Smooth muscle cell (in vitro differentiated cells): ENCODE results near the gene MYO5B. TPM values are rescaled to one million over a fixed set of nuclear protein-coding genes. Genes with fewer than 3 reads are reported as not detected.
"Not testable (repeated sequence)": the region's sequence is repeated elsewhere in the genome, so short reads cannot be mapped to it uniquely, and the experiment has no call there.

ENCODE experiments used
- DNase-seq: peaks from one replicate; lab custom pipeline; 2025; ENCODE audit not compliant: unreplicated experiment; lab: John Stamatoyannopoulos, UW
- H2AFZ ChIP-seq: fragments of 200-600 bp; sonication (generic); 2 replicates; pipeline ENCODE4 v1.6.0; 2016; ENCODE audit warnings: antibody characterized with exemption, low read depth, mild to moderate bottlenecking
- H3F3A ChIP-seq: fragments of 200-600 bp; sonication (generic); 2 replicates; pipeline ENCODE4 v1.6.0; 2017; ENCODE audit warnings: antibody characterized with exemption, low read depth
- H3K27ac ChIP-seq: fragments of 200-600 bp; sonication (generic); 2 replicates; pipeline ENCODE4 v1.5.1; 2016; ENCODE audit warnings: low read depth, mild to moderate bottlenecking
- H3K27me3 ChIP-seq: fragments of 200-600 bp; sonication (generic); 2 replicates; pipeline ENCODE4 v1.6.1; 2016; ENCODE audit warnings: low read depth, mild to moderate bottlenecking
- H3K36me3 ChIP-seq: fragments of 200-600 bp; sonication (generic); 2 replicates; pipeline ENCODE4 v1.5.1; 2016; ENCODE audit warnings: low read depth
- H3K4me1 ChIP-seq: fragments of 200-600 bp; sonication (generic); 2 replicates; pipeline ENCODE4 v1.5.1; 2016; ENCODE audit warnings: low read depth
- H3K4me2 ChIP-seq: fragments of 200-600 bp; sonication (generic); 2 replicates; pipeline ENCODE4 v1.6.0; 2016; ENCODE audit warnings: mild to moderate bottlenecking
- H3K4me3 ChIP-seq: fragments of 200-600 bp; sonication (generic); 2 replicates; pipeline ENCODE4 v1.5.1; 2016; ENCODE audit warnings: mild to moderate bottlenecking
- H3K79me2 ChIP-seq: fragments of 200-600 bp; sonication (generic); 2 replicates; pipeline ENCODE4 v1.6.0; 2016; ENCODE audit warnings: low read depth, mild to moderate bottlenecking
- H3K9ac ChIP-seq: fragments of 200-600 bp; sonication (generic); 2 replicates; pipeline ENCODE4 v1.6.0; 2016; ENCODE audit warnings: low read depth
- H3K9me3 ChIP-seq: fragments of 200-600 bp; sonication (generic); replicated peaks from 2 replicates; pipeline ENCODE4 v1.5.1; 2016; ENCODE audit warnings: low read depth
- H4K20me1 ChIP-seq: fragments of 200-600 bp; sonication (generic); 2 replicates; pipeline ENCODE4 v1.6.0; 2016; ENCODE audit warnings: low read depth
- WGBS: methylation state at CpG from one replicate; pipeline ENCODE4 v1.1.7; 2016; ENCODE audit warnings: low lambda C conversion rate; 5-methylcytosine and 5-hydroxymethylcytosine counted together
- polyA plus RNA-seq: library from polyadenylated mRNA; unstranded; fragments of >200 nt; fragmentation: Nextera tagmentation; extraction: Ambion mirVana; gene quantifications from 2 replicates; pipeline ENCODE4 v1.2.1, GENCODE V29; 2016
- total RNA-seq: library from RNA; depleted of rRNA; stranded (reverse); fragments of >200 nt; gene quantifications from 2 replicates; pipeline ENCODE4 v1.2.3, GENCODE V29; 2014
- TF ChIP-seq, protein P1 (sequence below): fragments of 200-600 bp; sonication (generic); IDR thresholded peaks from 2 replicates; pipeline ENCODE4 v1.5.1; 2017; ENCODE audit warnings: borderline replicate concordance, mild to moderate bottlenecking, antibody characterized with exemption; ENCODE audit not compliant: insufficient read depth, poor library complexity, severe bottlenecking

Gene MYO5B
- total and polyA plus RNA-seq, 2 experiments from 2014 or later: 1.7 to 25.3 TPM

DNA sequence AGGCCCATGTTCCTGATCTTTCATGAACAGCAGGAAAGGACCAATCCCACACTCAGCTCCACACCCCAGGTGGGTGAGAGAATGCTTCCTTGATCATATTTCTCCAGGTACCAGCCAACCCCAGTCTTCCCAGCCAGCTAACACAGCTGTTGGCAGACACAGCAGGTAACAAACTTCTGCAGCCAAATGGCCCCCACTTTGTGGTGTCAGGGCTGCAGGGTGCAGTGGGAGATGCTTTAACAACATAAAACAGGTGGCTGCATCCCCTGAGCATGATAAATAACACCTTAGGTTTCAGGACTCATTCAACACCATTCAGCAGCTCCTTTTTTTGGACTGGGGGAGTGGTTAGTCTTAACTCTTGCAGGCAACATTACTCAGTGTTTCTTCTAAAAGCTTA is 304.9 kb downstream of the MYO5B start:
- H3K36me3 ChIP-seq: no peaks in the 10 kb centered on the region
- no peak for DNase-seq
- no peaks in the 10 kb centered on the region for H3K27me3 ChIP-seq
- TF ChIP-seq, protein P1, sequence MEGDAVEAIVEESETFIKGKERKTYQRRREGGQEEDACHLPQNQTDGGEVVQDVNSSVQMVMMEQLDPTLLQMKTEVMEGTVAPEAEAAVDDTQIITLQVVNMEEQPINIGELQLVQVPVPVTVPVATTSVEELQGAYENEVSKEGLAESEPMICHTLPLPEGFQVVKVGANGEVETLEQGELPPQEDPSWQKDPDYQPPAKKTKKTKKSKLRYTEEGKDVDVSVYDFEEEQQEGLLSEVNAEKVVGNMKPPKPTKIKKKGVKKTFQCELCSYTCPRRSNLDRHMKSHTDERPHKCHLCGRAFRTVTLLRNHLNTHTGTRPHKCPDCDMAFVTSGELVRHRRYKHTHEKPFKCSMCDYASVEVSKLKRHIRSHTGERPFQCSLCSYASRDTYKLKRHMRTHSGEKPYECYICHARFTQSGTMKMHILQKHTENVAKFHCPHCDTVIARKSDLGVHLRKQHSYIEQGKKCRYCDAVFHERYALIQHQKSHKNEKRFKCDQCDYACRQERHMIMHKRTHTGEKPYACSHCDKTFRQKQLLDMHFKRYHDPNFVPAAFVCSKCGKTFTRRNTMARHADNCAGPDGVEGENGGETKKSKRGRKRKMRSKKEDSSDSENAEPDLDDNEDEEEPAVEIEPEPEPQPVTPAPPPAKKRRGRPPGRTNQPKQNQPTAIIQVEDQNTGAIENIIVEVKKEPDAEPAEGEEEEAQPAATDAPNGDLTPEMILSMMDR: no peak
- no peaks in the 10 kb centered on the region for H3K9me3 ChIP-seq
- no peaks in the 10 kb centered on the region for H3K79me2 ChIP-seq
- no peak overlapping the region for H3K4me2 ChIP-seq
- H2AFZ ChIP-seq: no peak overlapping the region
- H3K4me1 ChIP-seq: no peaks in the 10 kb centered on the region
- H3K27ac ChIP-seq: no peak overlapping the region
- no peaks in the 10 kb centered on the region for H3F3A ChIP-seq
- H3K4me3 ChIP-seq: no peak overlapping the region
- no peaks in the 10 kb centered on the region for H4K20me1 ChIP-seq
- H3K9ac ChIP-seq: no peak overlapping the region

DNA sequence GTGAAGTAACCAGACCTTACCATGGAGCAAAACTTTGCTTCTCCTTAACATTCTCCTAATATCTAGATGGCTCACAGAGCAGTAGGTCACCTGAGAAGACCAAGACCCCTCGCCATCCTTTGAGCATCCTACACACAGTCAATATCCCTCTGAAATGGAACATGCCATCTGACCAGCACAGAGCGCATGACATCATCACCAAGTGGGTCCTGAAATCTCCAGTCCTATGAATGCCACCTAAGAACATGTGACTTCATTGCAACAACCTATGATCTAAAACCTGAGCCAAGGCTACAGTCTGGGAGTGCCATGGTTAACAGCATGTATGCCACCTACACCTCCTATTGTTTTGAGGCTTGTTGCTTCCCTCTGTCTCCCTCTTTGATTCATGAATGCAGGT is 305.4 kb downstream of the MYO5B start:
- H3K36me3 ChIP-seq, H3K27ac ChIP-seq, H3K4me1 ChIP-seq, H3K4me3 ChIP-seq, H2AFZ ChIP-seq, H3K27me3 ChIP-seq, H3K9ac ChIP-seq, H3K79me2 ChIP-seq, H3F3A ChIP-seq, H3K4me2 ChIP-seq, H4K20me1 ChIP-seq, DNase-seq, H3K9me3 ChIP-seq: not testable (repeated sequence)
- WGBS: 41% methylated on average over 2 of the region's 2 CpGs

DNA sequence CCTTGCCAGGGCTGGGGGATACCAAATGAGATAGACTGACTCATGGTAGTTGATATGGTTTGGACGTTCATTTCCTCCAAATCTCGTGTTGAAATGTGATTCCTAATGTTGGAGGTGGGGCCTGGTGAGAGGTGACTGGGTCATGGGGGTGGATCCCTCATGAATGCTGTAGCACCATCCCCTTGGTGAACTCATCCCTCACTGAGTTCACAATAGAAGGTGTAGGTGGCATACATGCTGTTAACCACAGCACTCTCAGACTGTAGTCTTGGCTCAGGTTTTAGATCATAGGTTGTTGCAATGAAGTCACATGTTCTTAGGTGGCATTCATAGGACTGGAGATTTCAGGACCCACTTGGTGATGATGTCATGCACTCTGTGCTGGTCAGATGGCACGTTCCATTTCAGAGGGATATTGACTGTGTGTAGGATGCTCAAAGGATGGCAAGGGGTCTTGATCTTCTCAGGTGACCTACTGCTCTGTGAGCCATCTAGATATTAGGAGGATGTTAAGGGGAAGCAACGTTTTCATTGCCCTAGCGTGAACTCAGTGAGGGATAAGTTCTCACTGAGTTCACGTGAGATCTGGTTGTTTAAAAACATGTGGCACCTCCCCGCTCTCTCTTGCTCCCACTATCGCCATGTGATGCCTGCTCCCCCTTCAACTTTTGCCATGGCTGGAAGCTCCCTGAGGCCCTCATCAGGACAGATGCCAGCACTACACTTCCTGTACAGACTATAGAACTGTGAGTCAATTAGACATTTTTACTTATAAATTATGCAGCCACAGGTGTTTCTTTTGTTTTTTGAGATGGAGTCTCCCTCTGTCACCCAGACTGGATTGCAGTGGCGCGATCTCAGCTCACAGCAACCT is 307.8 kb downstream of the MYO5B start:
- Histone ChIP-seq H3K4me2 (no peak overlapping the region), H3K9ac (no peak overlapping the region), H3K79me2 (no peaks in the 10 kb centered on the region), H3K4me1 (no peaks in the 10 kb centered on the region), H3K27me3 (no peaks in the 10 kb centered on the region), H3K36me3 (no peaks in the 10 kb centered on the region), H3K9me3 (no peaks in the 10 kb centered on the region), H4K20me1 (no peaks in the 10 kb centered on the region), H3K27ac (no peak overlapping the region), H3K4me3 (no peak overlapping the region), H2AFZ (no peak overlapping the region), H3F3A (no peaks in the 10 kb centered on the region)
- WGBS: 54% methylated on average over 10 of the region's 10 CpGs
- no peak for DNase-seq
- TF ChIP-seq, protein P1: no peak

DNA sequence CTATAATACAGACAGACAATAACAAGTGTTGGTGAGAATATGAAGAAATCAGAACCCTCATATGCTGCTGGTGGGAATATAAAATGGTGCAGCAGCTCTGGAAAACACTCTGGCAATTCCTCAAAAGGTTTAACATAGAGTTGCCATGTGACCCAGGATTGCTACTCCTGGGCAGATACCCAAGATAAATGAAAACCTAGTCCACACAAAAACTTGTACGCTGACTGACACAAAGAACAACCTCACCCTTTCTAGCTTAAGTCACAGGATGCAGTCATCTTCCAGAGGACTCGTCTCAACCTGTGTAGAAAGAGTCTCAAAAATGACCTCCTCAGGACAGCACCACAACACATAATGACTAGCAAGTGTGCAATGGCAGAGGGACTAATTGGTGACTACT is 310.0 kb downstream of the MYO5B start:
- Histone ChIP-seq H3K4me1 (no peaks in the 10 kb centered on the region), H3K36me3 (no peaks in the 10 kb centered on the region), H3K9me3 (no peaks in the 10 kb centered on the region), H4K20me1 (no peaks in the 10 kb centered on the region), H3K4me3 (no peak overlapping the region), H3K27me3 (no peaks in the 10 kb centered on the region), H3K79me2 (no peaks in the 10 kb centered on the region), H2AFZ (no peak overlapping the region), H3K27ac (no peak overlapping the region), H3K4me2 (no peak overlapping the region), H3K9ac (no peak overlapping the region), H3F3A (no peaks in the 10 kb centered on the region)
- 87% methylated on average over 2 of the region's 2 CpGs for WGBS
- no peak for DNase-seq
- TF ChIP-seq, protein P1: no peak
